GM21515 (cell line): ENCODE data around the gene HOXC5.

ENCODE experiments used
- ATAC-seq: cut with Tn5 transposase; IDR thresholded peaks from one replicate; pipeline ENCODE4 v1.9.1; 2021; ENCODE audit not compliant: unreplicated experiment

Gene HOXC5

GRCh38 chr12:53995378-53996239 lies 37.2 kb upstream of the HOXC5 start:
- ATAC-seq, result no peak

DNA sequence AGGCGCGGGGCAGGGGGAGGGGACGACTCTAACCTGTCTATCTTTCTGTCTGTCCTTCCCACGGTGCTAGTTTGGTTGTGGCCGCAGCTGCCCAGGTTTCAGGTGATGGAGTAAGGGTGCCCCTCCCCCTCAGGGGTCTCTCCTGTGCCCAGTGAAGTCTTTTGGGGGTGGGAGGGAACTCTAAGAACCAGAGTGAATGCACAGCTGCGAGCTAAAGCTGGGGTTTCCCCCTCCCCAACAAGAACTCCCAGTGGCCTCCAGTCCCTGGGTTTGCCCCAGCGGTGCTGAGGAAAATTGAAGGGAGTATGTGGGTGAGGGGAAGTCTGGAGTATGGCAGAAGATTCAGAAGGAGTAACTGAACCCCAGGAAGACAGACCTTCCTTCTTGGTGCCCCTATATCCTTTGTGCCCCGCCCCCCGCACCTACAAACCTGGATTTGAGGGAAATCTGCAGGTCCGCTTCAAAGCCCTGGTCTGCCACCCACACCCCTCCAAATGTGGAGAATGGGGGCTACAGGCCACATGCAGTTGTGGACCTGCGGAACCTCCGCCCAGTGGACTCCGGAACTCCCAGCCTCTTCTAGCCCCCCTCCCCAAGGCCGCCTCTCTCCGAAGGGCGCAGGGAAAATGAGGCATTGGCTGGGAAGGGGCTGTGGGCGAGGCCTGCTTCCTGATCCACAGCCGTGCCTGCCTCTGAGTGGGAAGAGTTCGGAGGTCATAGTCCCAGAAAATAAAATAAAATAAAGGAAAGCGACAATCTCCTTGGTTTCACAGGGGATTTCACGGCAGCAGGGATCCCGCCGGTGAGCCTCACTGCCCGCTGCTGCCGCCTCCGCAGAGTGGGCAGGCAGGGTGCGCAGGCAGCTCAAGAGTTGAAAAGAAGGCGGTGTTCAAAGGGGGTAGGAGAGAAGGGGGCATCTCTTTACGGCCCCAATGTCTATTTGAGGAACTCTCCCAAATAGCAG lies 36.3 kb upstream of the HOXC5 start:
- no peak for ATAC-seq

DNA sequence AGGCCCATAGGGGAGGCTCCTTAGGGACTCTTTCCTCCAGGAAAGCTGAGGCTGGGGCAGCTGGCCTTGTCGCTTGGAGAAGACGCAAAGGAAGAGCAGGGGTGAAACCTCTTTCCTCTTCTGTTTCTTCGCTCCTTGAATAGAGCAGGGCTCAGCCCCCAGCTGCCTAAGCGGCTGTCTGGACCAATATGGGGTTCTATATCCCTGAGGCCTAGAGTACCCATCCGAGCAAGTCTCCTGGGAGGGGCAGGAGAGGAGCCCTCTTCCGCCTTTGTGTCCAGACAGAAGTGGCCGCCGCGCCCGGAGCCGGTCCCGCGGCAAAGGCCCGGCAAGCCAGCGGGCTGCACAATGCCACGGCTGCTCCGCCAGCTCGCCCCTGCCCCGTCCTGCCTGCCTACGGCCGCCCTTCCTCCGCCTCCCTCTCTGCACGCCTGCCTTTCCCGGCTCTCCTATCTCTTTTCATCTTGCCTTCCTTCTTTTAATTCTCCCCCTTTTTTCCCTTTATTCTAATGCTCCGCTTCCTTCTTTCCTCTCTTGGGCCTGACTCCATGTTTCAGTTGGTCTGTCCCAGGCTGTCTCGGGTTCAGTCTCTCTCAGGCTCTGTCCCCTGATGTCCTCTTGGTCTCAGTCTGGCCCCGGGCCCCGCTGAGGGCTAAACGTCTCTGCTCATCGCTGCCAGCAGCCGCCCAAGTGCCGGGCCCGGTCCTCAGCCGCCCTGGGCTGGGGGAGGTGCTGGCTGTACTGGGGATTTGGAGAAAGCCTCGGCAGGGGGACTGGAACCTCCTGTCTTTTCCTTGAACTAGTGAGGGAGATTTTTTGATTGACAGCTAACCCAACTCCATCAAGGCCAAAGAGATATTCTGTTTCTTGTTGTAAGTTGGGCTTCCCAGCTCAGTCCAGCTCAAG lies 35.4 kb upstream of the HOXC5 start:
- ATAC-seq, result no peak

GRCh38 chr12:53998110-53998899 lies 34.5 kb upstream of the HOXC5 start:
- no peak for ATAC-seq

DNA sequence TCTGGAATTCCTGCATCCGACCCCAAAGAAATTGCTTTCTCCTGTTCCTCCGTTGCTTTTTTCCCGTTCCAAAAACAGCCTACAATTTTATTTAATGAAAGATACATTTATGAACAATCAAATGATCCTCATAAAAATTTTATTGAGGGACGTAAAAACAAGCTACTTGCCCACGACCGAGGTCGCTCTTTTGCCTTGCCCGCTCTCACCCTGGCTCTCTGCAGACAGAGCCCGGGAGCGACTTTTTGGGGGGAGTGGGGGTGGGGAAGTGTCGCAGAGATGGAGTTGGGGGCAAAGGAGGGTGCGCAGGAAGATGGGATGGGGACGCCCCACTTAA lies 34.0 kb upstream of the HOXC5 start:
- no peak for ATAC-seq

DNA sequence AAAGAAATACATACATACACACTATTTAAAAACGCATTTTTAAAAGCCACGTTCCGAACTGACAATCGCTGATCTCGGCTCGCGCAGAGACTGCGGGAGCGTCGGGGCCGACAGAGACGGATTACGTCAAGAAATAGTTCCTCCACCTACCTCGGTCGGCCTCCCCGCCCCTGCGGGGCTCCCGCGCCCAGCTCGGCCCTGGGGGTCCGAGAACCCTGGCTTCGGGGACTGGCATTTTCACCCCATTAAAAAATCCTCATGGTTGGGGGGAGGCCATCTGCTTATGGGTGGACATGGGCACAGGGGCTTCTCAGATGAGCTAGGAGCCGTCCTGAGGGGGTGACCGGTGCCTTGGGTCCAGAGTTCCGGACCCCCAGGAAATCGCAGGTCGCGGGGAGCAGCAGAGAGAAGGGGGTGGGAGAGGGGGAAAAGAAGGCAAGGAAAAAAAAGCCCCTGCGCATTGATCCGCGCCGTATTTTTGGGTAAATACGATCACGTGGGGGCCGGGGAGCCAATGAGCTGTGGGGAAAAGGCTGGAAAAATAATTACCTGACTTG lies 33.2 kb upstream of the HOXC5 start:
- ATAC-seq, result no peak

- no peak for ATAC-seq
Observed at GRCh38 chr12:54000116-54001114, 32.4 kb upstream of the HOXC5 start, which contains the start of gene HOXC9. HOXC9 (plus strand) TSS chr12:54000161; CDS start chr12:54000189, 28 bp downstream.

DNA sequence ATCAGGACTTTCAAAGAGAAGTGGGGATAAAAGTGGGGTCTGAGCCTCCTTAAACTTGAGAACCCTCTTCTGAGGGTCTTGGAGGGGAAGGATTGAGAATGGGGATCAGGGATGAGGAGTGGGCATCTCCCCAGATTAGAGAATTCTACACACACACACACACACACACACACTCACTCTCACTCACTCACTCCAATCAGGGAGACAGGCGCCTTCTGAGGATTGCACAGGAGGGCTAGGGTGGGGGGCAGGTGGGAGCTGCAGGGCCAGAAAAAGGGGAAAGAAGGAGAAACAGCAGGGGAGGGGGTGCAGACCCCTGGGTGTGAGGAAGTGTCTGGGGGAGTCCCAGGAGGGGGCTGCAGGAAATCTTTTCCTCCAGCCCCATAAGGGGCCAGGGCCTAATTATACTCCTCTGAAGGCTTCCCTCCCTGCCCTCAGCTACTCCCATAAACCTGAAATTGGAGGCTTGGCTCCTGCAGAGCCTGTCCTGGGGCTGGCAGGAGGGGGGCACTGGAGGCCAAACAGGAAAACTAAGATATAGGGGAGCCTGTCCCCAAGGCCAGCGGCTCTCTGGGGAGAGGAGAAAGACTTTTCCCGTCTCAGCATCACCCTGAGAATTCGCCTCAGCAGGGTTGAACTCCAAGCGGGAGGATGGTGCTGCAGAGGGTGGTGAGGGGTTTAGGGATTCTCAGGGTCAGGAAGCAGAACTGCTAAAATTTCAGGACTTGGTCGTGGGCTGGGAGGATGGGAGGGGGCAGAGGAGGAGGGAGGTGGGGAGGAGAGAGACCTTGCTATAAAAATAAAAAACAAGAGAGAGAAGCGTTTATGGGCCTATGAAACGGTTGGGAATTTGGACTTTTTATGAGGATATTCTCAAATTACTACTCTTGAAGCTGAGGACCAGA lies 31.3 kb upstream of the HOXC5 start:
- ATAC-seq, result no peak

- ATAC-seq, result no peak
Observed at GRCh38 chr12:54002278-54002914, 30.5 kb upstream of the HOXC5 start.

DNA sequence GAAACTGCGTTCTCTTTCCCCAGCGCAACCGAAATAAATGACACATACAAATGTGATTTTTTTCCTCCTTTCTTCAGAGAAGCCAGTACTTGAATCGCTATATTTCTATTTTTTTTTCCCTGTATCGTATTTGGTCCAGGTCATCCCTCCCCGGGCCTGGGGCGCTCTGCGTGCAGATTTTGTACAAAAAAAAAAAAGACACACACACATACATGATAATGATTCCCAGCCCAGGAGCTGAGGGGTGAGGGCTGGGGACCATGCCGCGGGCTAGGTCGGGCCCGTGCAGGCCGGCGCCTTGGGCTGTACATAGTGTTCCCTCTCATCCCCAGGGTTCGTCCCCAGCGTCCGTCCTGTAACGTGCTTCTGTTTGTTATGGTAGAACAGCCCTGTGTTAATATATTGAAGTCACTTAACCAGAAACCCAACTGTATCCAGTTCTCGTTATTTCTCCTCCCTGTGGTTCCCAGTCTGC lies 29.9 kb upstream of the HOXC5 start:
- no peak for ATAC-seq

DNA sequence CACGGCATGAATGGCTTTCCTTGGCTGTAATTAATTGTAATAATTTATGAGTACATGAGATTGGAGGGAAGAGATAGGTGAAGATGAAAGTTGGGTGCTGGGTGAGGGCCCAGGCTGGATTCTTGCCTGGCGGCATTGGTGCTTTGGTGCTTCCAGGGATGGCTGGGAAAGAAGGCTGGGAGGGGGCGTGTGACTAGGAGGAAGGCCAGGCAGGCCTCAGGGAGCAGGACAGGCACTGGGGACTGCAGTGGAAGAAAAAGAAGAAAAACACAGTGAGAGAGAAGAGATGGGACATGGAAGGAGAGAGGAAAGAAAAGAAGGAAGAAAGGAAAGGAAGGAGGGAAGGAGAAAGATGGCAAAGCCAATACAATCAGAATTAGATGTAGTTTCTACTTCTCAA lies 29.2 kb upstream of the HOXC5 start:
- no peak for ATAC-seq

DNA sequence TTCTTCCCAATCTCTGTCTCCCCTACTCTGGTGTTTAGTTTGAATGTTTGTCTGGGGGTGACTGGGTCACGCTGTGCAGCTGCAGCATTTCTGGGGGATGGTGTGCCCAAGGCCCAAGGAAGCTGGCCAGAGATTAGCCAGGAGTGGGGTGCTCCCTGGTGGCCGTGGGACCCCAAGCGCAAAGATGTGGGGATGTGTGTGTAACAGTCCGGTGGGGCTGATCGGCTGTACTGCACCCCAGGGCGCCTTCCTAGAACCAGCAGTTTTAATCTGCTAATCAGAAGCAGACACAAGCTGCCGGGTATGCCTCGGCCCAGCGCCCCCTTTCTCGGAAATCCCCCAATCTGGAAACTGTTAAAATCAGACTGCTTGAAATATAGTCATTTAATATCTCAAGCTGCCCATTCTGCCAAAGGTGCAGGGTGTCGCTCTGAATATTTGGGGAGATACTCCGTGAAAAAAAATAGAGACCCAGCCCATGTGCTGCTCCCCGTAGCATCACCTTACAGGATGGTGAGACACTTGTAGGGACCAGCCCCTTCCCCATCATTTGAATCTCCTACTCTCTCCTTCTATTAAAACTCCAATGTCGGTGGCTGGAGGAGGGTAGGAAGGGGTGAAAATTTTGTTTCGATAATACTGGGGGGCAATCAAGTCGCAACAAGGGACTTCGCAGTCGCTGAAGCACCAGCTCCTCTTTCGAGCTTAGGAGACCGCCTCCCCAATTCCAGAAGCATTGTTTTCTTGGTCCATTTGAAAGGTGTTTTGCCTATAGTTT lies 28.6 kb upstream of the HOXC5 start:
- no peak for ATAC-seq

GRCh38 chr12:54004841-54005530 lies 27.9 kb upstream of the HOXC5 start:
- ATAC-seq, result no peak

DNA sequence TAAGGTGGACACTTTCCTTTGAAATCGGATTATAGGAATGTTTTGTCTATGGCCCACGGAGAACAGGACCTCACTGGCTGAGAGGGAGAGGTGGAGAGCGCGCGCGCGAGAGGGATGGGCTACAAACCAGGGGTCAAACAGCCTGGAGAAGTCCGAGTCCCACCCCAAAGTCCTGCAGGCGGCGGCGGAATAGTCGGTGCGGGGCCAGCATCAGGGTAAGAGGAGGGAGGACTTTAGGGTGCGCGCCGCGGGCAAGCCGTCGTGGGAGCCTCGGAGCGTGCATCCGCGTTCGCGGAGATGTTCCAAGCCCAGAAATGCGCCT lies 27.4 kb upstream of the HOXC5 start:
- no peak for ATAC-seq

- ATAC-seq, result peak; percentile 61
Observed at GRCh38 chr12:54005853-54006558, 26.8 kb upstream of the HOXC5 start.
